ENCODE data around the gene OSBPL1A.

The OSBPL1A gene

DNA sequence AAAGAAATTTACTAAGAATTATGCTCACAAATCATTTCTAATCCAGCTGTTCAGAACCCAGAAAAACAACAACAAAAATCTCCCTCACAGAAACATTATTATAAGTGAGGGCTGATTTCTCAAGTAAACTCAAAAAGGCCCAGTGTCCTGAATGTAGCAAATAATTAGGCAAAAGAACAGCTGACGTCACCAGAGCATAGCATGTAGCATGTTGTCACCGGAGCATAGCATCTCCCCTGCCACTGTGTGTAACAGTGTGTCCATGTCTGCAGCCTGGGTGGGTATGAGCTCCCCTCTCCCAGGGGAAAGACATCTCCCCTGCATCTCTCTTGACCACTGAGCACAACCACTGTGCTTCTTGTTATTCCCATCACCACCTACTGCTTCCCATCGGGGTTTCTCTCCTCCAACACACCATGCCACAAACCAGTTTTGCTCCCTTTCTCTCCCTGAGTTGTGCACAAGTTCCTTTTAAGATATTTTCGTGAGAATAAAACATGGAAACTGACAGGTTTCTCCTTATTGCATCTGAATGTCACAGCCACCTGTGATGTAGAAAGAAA lies 132.0 kb downstream of the OSBPL1A start:
- no peak for DNase-seq (ENCODE audit: low read depth)
- no peak for TF ChIP-seq CTCF (conservative IDR thresholded peaks at IDR 0.05; ENCODE audit: low read depth, low read length)
- H3K4me3 ChIP-seq (ENCODE audit: low read length) = no peak overlapping the region

DNA sequence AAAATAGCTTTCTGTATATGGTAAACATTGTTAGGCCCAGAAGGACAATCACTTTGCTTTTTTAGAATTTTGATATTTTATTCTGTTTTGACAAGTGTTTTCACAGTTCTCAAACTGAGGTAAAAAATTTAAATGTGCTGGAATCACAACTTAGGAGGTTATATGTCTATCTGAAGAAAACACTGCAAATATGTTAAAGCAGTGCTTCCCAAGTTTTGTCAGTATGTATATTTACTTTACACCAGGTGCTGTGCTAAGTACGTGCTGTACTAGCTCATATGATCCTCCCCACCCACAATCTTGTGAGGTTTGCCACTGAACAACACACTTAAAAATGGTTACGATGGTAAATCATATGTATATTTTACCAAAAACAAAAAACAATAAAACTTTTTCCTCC lies 134.6 kb downstream of the OSBPL1A start:
- H3K4me3 ChIP-seq (ENCODE audit: low read length) = no peak overlapping the region
- TF ChIP-seq CTCF (conservative IDR thresholded peaks at IDR 0.05; ENCODE audit: low read depth, low read length) = no peak
- no peak for DNase-seq (ENCODE audit: low read depth)

DNA sequence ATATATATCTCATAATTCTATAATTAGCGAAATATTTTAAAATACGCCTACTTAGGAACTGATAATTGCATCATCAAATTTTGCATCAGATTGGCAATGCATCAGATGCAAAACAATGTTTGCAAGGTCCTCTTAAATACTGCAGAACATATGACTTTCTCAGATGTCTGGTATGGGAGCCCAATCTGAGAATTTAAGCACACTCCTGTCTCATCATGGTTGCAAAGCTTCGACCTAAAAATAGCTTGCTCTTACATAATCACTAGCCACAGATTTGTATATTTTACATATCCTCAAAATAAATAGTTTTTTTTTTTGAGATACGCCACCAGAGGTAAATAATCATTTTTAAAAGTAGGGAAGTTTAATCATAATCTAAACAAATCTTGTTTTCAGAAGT lies 135.5 kb downstream of the OSBPL1A start:
- H3K4me3 ChIP-seq (ENCODE audit: low read length) = no peak overlapping the region
- TF ChIP-seq CTCF (conservative IDR thresholded peaks at IDR 0.05; ENCODE audit: low read depth, low read length) = no peak
- no peak for DNase-seq (ENCODE audit: low read depth)

DNA sequence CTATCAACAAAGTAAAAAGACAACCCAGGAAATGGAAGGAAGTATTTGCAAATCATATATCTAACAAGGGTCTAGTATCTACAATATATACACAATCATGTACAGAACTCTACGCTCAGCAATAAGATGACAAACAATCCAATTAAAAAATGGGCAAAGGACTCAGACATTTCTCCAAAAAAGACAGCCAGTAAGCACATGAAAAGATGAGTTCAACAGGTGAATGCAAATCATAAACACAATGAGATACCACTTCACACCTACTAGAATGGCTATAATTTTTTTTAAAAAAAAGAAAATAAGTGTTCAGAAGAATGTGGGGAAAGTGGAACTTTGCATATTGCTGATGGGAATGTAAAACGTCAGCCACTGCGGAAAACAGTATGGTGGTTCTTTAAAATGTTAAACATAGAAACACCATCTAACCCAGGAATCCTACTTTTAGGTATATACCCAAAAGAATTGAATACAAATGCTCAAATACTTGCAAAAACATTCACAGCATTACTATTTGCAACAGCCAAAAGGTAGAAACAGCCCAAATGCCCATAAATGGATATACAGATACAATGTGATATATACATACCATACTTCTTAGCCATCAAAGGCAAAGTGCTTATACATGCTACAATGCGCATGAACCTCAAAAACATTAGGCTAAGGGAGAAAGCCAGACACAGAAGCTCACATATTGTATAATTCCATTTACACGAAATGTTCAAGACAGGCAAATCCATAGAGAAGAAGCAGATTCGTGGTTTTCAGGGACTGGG lies 137.6 kb downstream of the OSBPL1A start:
- no peak for DNase-seq (ENCODE audit: low read depth)
- TF ChIP-seq CTCF (conservative IDR thresholded peaks at IDR 0.05; ENCODE audit: low read depth, low read length) = no peak
- no peak overlapping the region for H3K4me3 ChIP-seq (ENCODE audit: low read length)

DNA sequence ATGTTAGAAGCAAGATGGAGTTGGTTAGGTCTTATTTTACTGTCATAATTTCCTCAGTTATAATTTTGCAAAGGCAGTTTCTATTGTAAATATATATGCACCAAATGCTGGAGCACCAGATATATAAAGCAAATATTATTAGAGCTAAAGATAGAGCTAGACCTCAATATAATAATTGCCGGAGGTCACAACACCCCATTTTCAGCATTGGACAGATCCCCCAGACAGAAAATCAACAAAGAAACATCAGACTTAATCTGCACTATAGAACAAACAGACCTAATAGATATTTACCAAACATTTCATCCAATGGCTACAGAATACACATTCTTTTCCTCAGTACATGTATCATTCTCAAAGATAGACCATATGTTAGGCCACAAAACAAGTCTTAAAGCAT lies 143.6 kb downstream of the OSBPL1A start:
- no peak for DNase-seq (ENCODE audit: low read depth)
- TF ChIP-seq CTCF (conservative IDR thresholded peaks at IDR 0.05; ENCODE audit: low read depth, low read length) = no peak
- no peak overlapping the region for H3K4me3 ChIP-seq (ENCODE audit: low read length)

- DNase-seq (ENCODE audit: low read depth) = no peak
- H3K4me3 ChIP-seq (ENCODE audit: low read length) = no peak overlapping the region
- TF ChIP-seq CTCF (conservative IDR thresholded peaks at IDR 0.05; ENCODE audit: low read depth, low read length) = no peak
Observed at GRCh38 chr18:24249716-24250115, 147.9 kb downstream of the OSBPL1A start.

GRCh38 chr18:24248359-24248758 lies 149.3 kb downstream of the OSBPL1A start:
- no peak for TF ChIP-seq CTCF (conservative IDR thresholded peaks at IDR 0.05; ENCODE audit: low read depth, low read length)
- H3K4me3 ChIP-seq (ENCODE audit: low read length) = no peak overlapping the region
- DNase-seq (ENCODE audit: low read depth) = no peak
